Chondrocyte (in vitro differentiated cells): ENCODE data around the gene ST3GAL4. TPM values are rescaled to one million over a fixed set of nuclear protein-coding genes. Genes with fewer than 3 reads are reported as not detected.
A peak's percentile ranks its signal among the peaks of the same experiment; 100 is the strongest.

ENCODE experiments used
- DNase-seq: peaks from one replicate; pipeline ENCODE4 v3.0.0; 2021; ENCODE audit warnings: mixed read lengths, low spot score
- H3K27ac Mint-ChIP-seq: one replicate; pipeline ENCODE4 v1.8.0; 2021; ENCODE audit warnings: mild to moderate bottlenecking, moderate library complexity, mixed read lengths; ENCODE audit not compliant: unreplicated experiment
- H3K27me3 Mint-ChIP-seq: 2 replicates; pipeline ENCODE4 v1.8.0; 2021; ENCODE audit warnings: low read depth, mixed read lengths
- H3K36me3 Mint-ChIP-seq: 2 replicates; pipeline ENCODE4 v1.8.0; 2021; ENCODE audit warnings: low read depth, mixed read lengths
- H3K4me1 Mint-ChIP-seq: 2 replicates; pipeline ENCODE4 v1.8.0; 2021; ENCODE audit warnings: low read depth, mild to moderate bottlenecking, mixed read lengths
- H3K4me3 Mint-ChIP-seq: one replicate; pipeline ENCODE4 v1.8.0; 2021; ENCODE audit warnings: mild to moderate bottlenecking, moderate library complexity, mixed read lengths; ENCODE audit not compliant: unreplicated experiment
- H3K9me3 Mint-ChIP-seq: 2 replicates; pipeline ENCODE4 v1.8.0; 2021; ENCODE audit warnings: low read depth, mixed read lengths
- total RNA-seq: library from RNA; stranded (reverse); gene quantifications from 3 replicates; pipeline ENCODE4 v1.2.1, GENCODE V29; 2021
- TF ChIP-seq, protein P1 (sequence below): fragments of 200-600 bp; sonication (generic); IDR thresholded peaks from 2 replicates; pipeline ENCODE4 v1.5.0; 2021; ENCODE audit warnings: antibody characterized with exemption, mild to moderate bottlenecking, moderate library complexity

ST3GAL4 gene
- total RNA-seq, 1 donor from 2014 or later, result 30.7 TPM

DNA sequence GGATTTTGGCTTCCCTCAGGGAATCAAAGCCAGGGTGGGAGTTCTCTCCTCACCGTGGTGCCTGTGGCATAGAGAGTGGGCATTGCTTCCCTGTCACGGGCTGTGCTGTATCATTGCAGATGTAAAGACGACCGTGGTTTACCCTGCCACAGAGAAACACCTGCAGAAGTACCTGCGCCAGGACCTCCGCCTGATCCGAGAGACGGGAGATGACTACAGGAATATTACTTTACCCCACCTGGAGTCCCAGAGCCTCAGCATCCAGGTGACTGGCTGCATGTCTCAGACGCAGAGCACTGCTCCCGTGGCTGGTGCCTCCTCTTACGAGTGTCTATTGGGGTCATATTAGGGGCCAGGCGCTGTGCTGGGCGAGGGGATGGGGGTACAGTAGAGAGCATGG lies 24.2 kb upstream of the ST3GAL4 start:
- peak; percentile 84 for DNase-seq
- TF ChIP-seq, protein P1, sequence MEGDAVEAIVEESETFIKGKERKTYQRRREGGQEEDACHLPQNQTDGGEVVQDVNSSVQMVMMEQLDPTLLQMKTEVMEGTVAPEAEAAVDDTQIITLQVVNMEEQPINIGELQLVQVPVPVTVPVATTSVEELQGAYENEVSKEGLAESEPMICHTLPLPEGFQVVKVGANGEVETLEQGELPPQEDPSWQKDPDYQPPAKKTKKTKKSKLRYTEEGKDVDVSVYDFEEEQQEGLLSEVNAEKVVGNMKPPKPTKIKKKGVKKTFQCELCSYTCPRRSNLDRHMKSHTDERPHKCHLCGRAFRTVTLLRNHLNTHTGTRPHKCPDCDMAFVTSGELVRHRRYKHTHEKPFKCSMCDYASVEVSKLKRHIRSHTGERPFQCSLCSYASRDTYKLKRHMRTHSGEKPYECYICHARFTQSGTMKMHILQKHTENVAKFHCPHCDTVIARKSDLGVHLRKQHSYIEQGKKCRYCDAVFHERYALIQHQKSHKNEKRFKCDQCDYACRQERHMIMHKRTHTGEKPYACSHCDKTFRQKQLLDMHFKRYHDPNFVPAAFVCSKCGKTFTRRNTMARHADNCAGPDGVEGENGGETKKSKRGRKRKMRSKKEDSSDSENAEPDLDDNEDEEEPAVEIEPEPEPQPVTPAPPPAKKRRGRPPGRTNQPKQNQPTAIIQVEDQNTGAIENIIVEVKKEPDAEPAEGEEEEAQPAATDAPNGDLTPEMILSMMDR, result no peak
- H3K9me3 Mint-ChIP-seq, result no peaks in the 10 kb centered on the region
- peaks cover 38% of the 10 kb centered on the region for H3K4me1 Mint-ChIP-seq
- H3K36me3 Mint-ChIP-seq, result peaks cover 2% of the 10 kb centered on the region
- H3K27ac Mint-ChIP-seq, result no peak overlapping the region
- no peaks in the 10 kb centered on the region for H3K27me3 Mint-ChIP-seq
- no peak overlapping the region for H3K4me3 Mint-ChIP-seq

DNA sequence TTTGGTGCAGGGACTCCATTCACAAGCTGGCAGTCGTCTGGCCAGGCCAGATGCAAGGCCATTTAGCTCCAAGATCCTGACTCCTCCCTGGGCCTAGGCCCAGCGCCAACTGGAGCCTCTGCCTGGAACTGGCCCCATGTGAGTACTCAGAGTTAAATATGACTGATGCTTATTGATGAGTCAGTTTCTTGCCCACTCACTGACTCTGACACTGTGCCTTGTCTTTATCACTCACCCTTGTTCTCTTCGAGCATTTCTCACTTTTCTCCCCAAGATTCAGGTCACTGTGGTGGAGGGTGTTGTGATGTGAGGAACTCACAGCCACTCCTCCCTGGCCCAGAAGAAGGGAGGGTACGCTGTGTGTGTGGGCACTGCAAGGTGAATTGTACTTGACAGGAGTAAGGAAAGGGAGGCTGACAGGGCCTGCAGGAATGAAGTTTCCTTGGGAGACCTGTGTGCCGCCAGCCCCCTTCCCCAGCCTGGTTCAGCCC lies 23.2 kb upstream of the ST3GAL4 start:
- Mint-ChIP-seq H3K4me1 (peaks cover 46% of the 10 kb centered on the region), H3K27me3 (no peaks in the 10 kb centered on the region), H3K27ac (peak overlapping the region; percentile 79), H3K36me3 (peaks cover 2% of the 10 kb centered on the region), H3K9me3 (no peaks in the 10 kb centered on the region), H3K4me3 (no peak overlapping the region)
- DNase-seq, result peak; percentile 38
- TF ChIP-seq, protein P1, result no peak

DNA sequence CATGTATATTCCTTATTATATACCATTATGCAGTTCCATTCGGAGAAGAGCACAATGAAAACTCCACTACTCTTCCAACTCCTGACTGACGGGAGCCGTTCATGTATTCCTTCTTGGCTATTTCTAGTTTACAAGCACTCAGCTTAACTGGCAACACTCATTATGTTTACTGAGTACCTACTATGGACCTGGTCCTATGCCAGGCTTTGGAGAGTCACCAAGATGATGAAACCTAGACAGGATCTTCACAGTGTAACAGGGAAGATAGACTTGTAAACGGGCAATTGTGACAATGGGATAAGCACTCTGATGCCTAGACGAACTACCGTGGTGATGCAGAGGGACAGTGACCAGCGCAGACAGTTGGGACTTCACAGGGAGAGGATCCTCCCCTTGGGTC lies 22.3 kb upstream of the ST3GAL4 start:
- Mint-ChIP-seq H3K27me3 (no peaks in the 10 kb centered on the region), H3K27ac (no peak overlapping the region), H3K4me3 (no peak overlapping the region), H3K36me3 (peaks cover 2% of the 10 kb centered on the region), H3K9me3 (no peaks in the 10 kb centered on the region), H3K4me1 (peaks cover 46% of the 10 kb centered on the region)
- TF ChIP-seq, protein P1, result no peak
- DNase-seq, result no peak

DNA sequence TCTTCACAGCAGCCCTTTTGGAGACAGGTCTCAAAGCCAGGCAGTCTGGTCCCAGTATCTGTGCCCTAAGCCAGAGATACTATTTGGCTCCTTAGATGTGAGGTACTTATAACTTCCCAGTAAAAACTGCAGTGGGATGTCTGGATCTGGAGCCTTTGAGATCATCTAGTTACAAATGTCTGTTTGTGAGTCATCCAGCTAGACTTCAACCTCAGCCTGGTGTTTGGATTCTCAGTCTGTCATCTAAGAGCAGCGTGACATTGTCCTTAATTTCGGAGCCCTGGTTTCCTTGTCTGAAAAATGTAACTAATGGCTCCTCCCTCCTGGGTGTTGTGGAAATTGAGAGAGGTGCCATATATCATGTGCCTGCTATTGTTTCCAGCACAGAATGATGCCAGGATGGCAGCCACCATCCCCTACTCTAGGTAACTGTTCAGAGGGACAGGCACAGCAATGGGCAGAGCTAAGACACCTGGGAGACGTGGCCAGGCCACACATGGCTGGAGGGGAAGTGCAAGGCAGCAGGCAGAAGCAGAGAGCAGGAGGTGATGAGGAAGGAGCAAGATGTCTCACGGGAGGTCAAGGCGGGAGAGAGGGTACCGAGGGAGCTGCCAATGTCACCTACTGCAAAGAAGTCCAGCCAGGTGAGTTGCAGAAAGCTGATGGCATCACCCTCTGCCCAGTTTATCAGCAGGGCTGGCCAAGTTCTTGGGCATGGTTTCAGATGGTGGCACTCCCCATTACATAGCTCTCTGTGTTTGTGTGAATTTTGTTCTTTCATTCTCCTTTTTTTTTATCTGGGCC lies 20.6 kb upstream of the ST3GAL4 start:
- peak; percentile 77 for DNase-seq
- no peak overlapping the region for H3K4me3 Mint-ChIP-seq
- H3K9me3 Mint-ChIP-seq, result no peaks in the 10 kb centered on the region
- TF ChIP-seq, protein P1, result no peak
- H3K36me3 Mint-ChIP-seq, result peaks cover 2% of the 10 kb centered on the region
- peaks cover 48% of the 10 kb centered on the region for H3K4me1 Mint-ChIP-seq
- no peaks in the 10 kb centered on the region for H3K27me3 Mint-ChIP-seq
- H3K27ac Mint-ChIP-seq, result peak overlapping the region; percentile 76

DNA sequence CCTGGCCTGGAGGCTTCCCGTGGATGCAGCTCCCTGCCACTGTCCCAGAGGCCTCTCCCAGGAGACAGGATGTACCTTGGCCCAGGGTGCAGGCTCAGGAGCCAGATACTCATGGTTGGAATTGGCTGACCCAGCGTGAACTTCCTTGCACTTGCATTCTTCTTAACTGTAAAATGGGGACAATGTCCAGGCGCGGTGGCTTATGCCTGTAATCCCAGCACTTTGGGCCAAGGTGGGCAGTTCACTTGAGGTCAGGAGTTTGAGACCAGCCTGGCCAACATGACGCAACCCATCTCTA lies 20.1 kb upstream of the ST3GAL4 start:
- Mint-ChIP-seq H3K9me3 (no peaks in the 10 kb centered on the region), H3K4me1 (peaks cover 53% of the 10 kb centered on the region), H3K27me3 (no peaks in the 10 kb centered on the region), H3K36me3 (peaks cover 2% of the 10 kb centered on the region), H3K4me3 (no peak overlapping the region), H3K27ac (no peak overlapping the region)
- TF ChIP-seq, protein P1, result no peak
- peak; percentile 43 for DNase-seq
